HUES48 (cell line): ENCODE data around the gene NUP50.

ENCODE experiments used
- H3K27ac ChIP-seq: one replicate; pipeline ENCODE4 v1.7.0; 2013; ENCODE audit warnings: low read depth, low read length, inconsistent platforms
- H3K27me3 ChIP-seq: 2 replicates; pipeline ENCODE4 v1.6.1; 2013; ENCODE audit warnings: mild to moderate bottlenecking, low read length; ENCODE audit not compliant: control insufficient read depth, insufficient read depth
- H3K36me3 ChIP-seq: 2 replicates; pipeline ENCODE4 v1.6.1; 2013; ENCODE audit warnings: low read length; ENCODE audit not compliant: control insufficient read depth, insufficient read depth
- H3K4me1 ChIP-seq: 2 replicates; pipeline ENCODE4 v1.6.1; 2013; ENCODE audit warnings: mild to moderate bottlenecking, low read length; ENCODE audit not compliant: control insufficient read depth, insufficient read depth
- H3K4me3 ChIP-seq: 2 replicates; pipeline ENCODE4 v1.5.1; 2013; ENCODE audit warnings: mild to moderate bottlenecking, low read depth, low read length
- H3K9ac ChIP-seq: 2 replicates; pipeline ENCODE4 v1.6.1; 2013; ENCODE audit warnings: mild to moderate bottlenecking, low read depth, low read length, moderate library complexity
- H3K9me3 ChIP-seq: 2 replicates; pipeline ENCODE4 v1.6.1; 2013; ENCODE audit warnings: low read length; ENCODE audit not compliant: control insufficient read depth, insufficient read depth

The NUP50 gene

DNA sequence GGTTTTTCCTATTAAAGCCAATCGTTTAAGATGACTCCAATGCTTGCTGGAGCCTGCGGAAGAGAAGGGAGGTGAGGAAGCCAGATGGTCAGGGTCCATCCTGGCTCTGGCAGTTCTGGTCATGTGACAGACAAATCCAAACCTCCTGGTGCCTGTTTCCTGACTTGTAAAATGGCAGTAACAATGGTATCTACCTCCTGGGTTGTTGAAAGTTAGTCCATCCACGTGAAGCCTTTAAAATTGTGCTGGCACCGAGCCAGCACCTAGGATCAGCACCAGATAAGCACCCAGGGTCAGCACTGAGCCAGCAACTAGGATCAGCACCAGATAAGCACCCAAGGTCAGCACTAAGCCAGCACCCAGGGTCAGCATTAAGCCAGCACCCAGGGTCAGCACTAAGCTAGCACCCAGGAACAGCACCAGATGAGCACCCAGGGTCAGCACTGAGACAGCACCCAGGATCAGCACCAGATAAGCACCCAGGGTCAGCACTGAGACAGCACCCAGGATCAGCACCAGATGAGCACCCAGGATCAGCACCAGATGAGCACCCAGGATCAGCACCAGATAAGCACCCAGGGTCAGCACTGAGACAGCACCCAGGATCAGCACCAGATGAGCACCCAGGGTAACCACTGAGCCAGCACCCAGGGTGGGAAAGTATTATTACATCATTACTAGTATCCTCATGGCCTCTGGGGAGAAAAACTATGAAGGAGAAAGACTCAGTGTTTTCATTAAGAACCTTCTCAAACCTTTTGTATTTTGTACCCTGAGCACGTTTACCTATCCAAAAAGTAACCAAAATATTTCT, 59.8 kb downstream of the NUP50 start:
- Histone ChIP-seq H3K27me3 (no peaks in the 10 kb centered on the region), H3K9ac (no peak overlapping the region), H3K4me1 (peaks cover 11% of the 10 kb centered on the region; the same call in 1 of the 2 replicates), H3K4me3 (no peak overlapping the region), H3K36me3 (no peaks in the 10 kb centered on the region), H3K27ac (no peak overlapping the region), H3K9me3 (no peaks in the 10 kb centered on the region)

DNA sequence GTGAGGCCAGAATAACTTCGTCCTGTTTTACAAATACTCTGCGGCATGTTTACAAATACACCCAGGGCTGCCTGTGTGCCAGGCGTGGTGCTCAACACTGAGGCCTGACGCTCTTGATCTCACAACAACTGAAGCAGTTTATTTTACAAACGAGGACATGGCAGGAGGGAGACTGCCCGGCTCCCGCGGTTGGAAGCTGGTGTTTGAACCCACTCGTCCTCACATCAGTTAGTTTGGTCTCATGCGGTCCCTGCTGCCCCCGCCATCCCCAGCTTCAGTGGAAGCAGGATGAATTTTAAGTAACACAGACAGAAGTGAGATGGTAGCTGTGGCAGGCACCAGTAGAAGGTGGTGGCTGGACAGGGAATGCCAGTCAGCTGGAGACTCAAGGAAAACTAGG, 60.6 kb downstream of the NUP50 start:
- H3K27ac ChIP-seq, result no peak overlapping the region
- no peak overlapping the region for H3K9ac ChIP-seq
- no peaks in the 10 kb centered on the region for H3K36me3 ChIP-seq
- H3K4me3 ChIP-seq, result no peak overlapping the region
- peaks cover 4% of the 10 kb centered on the region; the same call in 1 of the 2 replicates for H3K4me1 ChIP-seq
- H3K27me3 ChIP-seq, result no peaks in the 10 kb centered on the region
- H3K9me3 ChIP-seq, result no peaks in the 10 kb centered on the region

DNA sequence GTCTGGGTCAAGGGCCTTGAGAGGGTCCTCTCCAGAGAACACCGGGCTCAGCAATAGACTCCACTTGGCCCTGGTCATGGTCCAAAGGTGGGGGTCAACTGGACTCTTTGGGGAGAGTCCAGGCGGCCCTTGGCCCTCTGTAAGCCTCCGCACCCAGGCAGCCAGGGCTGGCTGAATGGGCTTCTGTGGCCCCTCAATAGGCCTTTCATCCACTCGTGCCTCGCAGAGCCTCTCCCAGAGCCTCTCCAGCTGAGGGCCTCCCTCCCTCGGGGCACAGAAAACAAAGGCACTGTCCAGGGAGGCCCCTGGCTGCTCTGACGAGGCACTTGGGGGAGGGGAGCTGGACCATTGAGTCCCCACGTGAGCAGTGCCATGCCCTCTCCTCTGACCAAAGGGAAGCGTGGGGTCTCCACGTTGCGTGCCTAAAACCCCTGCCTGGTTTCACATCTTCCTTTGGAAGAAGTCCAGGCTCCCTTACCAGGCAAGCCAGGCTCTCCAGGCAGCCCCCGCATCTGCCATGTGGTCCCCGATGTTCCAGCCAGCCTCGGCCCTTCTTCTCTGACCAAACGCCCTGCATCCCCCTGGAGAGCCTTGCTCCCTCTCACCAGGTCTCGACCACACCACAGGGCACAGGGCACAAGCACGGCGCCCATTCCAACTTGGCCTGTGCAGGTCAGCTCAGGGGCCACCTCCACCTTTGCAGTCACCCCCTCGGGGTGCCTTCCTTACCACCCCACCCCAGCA, 61.4 kb downstream of the NUP50 start:
- H3K4me3 ChIP-seq, result no peak overlapping the region
- no peak overlapping the region for H3K27ac ChIP-seq
- no peaks in the 10 kb centered on the region for H3K27me3 ChIP-seq
- H3K9me3 ChIP-seq, result no peaks in the 10 kb centered on the region
- no peaks in the 10 kb centered on the region for H3K36me3 ChIP-seq
- H3K9ac ChIP-seq, result no peak overlapping the region
- peaks cover 4% of the 10 kb centered on the region; the same call in 1 of the 2 replicates for H3K4me1 ChIP-seq

DNA sequence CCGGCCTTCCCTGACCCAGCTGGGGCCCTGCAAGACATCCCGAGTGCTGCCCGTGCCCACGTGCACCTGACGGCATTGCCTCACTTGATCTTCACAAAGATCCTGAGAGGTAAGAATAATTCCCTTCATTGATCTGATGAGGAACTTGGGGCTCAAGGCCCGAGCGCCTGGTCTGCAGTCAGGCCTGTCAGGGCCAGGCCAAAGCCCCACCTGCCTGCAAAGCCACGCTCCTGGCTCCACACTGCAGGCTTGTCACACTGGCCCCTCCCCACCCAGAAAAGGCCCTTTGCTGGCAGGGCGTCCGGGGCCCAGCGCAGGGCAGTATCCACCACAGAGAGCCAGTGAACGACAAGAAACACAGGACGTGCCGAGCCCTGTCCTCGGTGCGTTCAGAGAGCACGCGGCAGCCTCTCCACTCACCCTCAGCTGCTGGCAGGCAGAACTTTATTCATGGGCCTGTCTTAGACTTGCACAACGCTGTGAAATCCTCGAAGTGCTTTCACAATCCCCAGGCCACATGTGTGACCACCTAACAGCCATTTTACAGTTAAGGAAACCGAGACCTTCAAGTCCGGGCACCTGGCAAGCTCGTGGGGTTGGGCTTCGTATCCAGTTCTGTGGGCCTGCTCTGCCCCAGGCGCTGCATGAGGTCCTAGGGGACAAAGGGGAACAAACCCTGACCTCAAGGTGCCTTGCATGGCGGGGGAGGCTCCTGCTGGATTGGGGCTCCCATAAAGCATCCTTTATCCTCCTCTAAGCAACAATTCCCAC, 62.2 kb downstream of the NUP50 start:
- no peak overlapping the region for H3K9ac ChIP-seq
- H3K36me3 ChIP-seq, result no peaks in the 10 kb centered on the region
- no peak overlapping the region for H3K27ac ChIP-seq
- H3K4me1 ChIP-seq, result peaks cover 4% of the 10 kb centered on the region; the same call in 1 of the 2 replicates
- no peaks in the 10 kb centered on the region for H3K27me3 ChIP-seq
- no peak overlapping the region for H3K4me3 ChIP-seq
- no peaks in the 10 kb centered on the region for H3K9me3 ChIP-seq

DNA sequence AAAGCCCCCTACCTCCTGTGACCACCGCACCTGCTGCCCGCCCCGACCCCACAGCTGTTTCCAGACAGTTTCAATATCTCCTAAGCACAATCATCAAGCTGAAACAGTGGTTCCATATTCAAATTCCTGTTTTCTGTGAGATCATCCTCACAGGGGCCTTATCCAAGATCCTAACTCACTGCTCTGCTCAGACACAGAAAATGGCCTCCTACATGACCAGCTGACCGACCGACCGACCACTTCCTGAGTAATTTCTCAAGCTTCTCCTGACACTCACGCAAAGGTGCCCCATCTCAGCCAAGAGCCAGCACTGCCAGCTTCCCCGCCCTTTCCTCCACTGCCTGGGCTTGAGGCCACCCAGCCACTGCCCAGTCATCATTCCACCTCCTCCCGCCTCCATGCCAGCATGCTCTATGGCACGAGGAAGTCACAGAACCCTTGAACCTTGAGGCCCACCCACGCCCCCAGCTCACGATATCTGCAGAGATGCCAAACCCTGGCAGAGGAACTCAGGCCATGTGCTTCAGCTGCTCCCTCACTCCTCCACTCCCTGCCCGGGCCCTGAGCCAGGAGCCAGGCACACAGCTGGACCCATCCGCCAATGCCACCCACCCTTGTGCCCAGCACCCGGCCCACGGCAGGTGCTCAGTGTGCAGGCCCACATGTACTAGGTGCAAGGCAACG, 62.9 kb downstream of the NUP50 start:
- no peak overlapping the region for H3K4me3 ChIP-seq
- no peak overlapping the region for H3K27ac ChIP-seq
- no peaks in the 10 kb centered on the region for H3K27me3 ChIP-seq

DNA sequence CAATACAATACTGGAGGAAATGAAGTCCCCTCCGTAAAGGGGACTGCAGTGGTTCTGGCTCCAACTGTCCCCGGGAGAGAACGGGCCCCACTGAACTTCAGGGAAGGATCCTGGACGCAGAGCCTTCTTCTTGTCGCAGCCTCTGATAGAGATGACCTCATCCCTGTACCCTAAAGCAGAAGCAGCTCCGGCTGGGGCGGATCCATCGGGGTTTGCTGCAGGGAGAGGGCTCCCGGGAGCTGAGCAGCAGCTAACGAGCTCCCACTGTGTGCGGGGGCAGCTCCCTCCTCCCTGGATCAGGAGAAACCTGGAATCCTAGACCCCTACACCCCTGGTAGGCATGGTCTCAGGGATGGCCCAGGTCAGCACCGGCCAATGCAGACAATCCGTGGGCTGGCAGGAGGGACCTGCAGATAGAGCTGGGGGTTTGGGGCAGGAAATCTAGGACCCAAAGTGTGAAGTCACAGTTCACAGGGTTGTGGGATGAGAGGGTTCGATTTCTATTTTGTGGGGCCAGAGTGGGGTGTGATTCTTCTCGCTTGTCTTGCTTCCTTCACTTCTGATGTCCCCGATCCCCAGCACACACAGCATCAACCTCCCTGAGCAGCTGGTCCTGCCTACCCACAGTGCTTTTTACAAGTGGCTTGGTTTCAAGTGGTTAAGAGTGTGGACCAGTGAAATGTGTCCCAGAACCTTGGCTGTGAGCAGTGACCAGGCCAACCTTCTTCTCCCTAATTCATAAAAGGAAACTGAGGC, 64.1 kb downstream of the NUP50 start:
- H3K4me3 ChIP-seq, result no peak overlapping the region
- peaks cover 4% of the 10 kb centered on the region; the same call in 1 of the 2 replicates for H3K4me1 ChIP-seq
- no peaks in the 10 kb centered on the region for H3K27me3 ChIP-seq
- H3K36me3 ChIP-seq, result no peaks in the 10 kb centered on the region
- no peaks in the 10 kb centered on the region for H3K9me3 ChIP-seq
- H3K27ac ChIP-seq, result no peak overlapping the region
- no peak overlapping the region for H3K9ac ChIP-seq

More for the DNA sequence above, 62.9 kb downstream of the NUP50 start:
- H3K9me3 ChIP-seq, result no peaks in the 10 kb centered on the region
- no peaks in the 10 kb centered on the region for H3K36me3 ChIP-seq
- H3K9ac ChIP-seq, result no peak overlapping the region
- peaks cover 4% of the 10 kb centered on the region; the same call in 1 of the 2 replicates for H3K4me1 ChIP-seq

DNA sequence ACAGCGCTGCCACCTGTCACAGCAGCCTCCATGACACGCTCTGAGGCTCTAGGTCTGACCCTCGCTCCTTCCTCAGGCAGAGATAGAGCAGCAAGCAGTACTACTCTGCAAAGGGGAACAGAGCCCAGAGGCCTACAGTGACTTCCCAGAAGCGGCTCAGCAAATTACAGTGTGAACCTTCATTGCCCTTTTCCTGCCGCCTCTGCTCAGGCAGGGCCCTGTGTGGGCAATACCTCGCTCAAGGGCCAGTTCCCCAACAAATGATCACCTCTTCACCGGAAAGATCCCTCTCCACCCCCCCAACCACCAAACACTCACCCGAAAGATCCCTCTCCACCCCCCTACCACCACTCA, 64.7 kb downstream of the NUP50 start:
- no peaks in the 10 kb centered on the region for H3K9me3 ChIP-seq
- H3K27me3 ChIP-seq, result no peaks in the 10 kb centered on the region
- H3K4me3 ChIP-seq, result no peak overlapping the region
- no peak overlapping the region for H3K27ac ChIP-seq
- peaks cover 4% of the 10 kb centered on the region; the same call in 1 of the 2 replicates for H3K4me1 ChIP-seq
- H3K9ac ChIP-seq, result no peak overlapping the region
- no peaks in the 10 kb centered on the region for H3K36me3 ChIP-seq

DNA sequence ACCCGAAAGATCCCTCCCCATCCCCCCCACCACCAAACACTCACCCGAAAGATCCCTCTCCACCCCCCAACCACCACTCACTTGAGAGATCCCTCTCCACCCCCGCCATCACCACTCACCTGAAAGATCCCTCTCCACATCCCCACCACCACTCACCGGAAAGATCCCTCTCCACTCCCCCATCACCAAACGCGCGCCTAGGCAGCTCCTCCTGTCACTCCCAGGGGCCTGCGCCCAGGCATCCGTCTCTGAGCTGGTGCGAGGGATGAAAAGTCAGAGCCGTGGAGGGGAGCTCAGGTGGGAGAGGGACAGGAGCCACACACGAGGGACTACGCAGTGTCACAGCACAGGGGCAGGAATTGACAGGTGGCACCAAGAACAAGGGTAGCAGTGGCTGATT, 65.5 kb downstream of the NUP50 start:
- Histone ChIP-seq H3K4me1 (peaks cover 4% of the 10 kb centered on the region; the same call in 1 of the 2 replicates), H3K9me3 (no peaks in the 10 kb centered on the region), H3K4me3 (no peak overlapping the region), H3K27ac (no peak overlapping the region), H3K27me3 (no peaks in the 10 kb centered on the region), H3K9ac (no peak overlapping the region), H3K36me3 (no peaks in the 10 kb centered on the region)

DNA sequence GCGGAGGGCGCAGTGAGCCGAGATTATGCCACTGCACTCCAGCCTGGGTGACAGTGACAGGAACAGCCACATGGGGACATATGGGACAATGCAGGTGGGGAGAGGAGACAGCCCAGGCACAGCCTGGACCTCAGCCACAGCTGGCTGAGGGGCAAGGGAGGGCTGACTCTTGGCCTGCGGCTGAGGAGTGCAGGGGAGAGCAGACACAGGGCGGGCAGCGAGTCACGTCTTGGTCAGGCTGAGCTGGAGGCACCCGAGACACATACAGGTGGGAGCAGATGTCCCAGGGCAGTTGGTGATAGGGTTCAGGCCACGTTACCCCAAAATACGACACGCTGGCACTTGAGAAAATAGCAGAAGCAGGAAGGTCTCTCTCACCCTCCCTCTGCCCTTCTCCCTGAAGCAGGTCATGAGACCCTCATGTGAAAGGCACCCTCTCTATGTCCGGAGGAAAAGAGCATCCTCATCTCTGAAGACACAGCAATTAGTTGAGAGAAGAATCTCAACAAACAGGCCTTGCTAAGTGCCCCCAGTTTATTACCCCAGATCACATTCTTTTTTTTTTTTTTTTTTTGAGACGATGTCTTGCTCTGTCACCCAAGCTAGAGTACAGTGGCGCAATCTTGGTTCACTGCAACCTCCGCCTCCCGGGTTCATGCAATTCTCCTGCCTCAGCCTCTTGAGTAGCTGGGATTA, 66.4 kb downstream of the NUP50 start:
- Histone ChIP-seq H3K36me3 (0 out of 2 replicates have a peak, but pooled peaks cover 4% of the 10 kb centered on the region), H3K27me3 (no peaks in the 10 kb centered on the region), H3K4me1 (peaks cover 4% of the 10 kb centered on the region; the same call in 1 of the 2 replicates), H3K27ac (no peak overlapping the region), H3K4me3 (no peak overlapping the region), H3K9ac (no peak overlapping the region), H3K9me3 (no peaks in the 10 kb centered on the region)
